H1 (cell line): Measurements from ENCODE around the gene PARD3. TPM values are rescaled to one million over a fixed set of nuclear protein-coding genes. Genes with fewer than 3 reads are reported as not detected.

ENCODE experiments used
- CTCF ChIA-PET: fragments of 300-600 bp; sonication (Branson Sonifier 250); formaldehyde crosslinking; loops from one replicate; lab custom pipeline; 2021; ENCODE audit not compliant: partially characterized antibody; lab: Charles Lee
- POLR2A ChIA-PET: fragments of 300-600 bp; sonication (Branson Sonifier 250); formaldehyde crosslinking; loops from one replicate; lab custom pipeline; 2021; ENCODE audit warnings: inconsistent platforms; ENCODE audit not compliant: partially characterized antibody; lab: Charles Lee
- DNase-seq, 2 experiments: peaks; one replicate each; pipeline versions ENCODE4 v3.0.0 to v3.0.0-alpha.2; 2010 to 2022; ENCODE audit warnings: low spot score in 2 of 2, low read depth in 1 of 2, mixed read lengths in 1 of 2
- FAIRE-seq: peaks from 2 replicates; lab custom pipeline; 2011; peaks lifted over from hg19 to GRCh38; lab: Jason Lieb, UNC
- H2AFZ ChIP-seq: 2 replicates; pipeline ENCODE4 v1.8.1; 2012; ENCODE audit warnings: low read length, inconsistent platforms
- H2AK5ac ChIP-seq: 2 replicates; pipeline ENCODE4 v1.6.1; 2013; ENCODE audit warnings: low read depth, low read length
- H2BK120ac ChIP-seq: replicated peaks from 2 replicates; pipeline ENCODE3; 2013; ENCODE audit warnings: low read depth, low read length, inconsistent platforms
- H2BK12ac ChIP-seq: 2 replicates; pipeline ENCODE4 v1.6.1; 2013; ENCODE audit warnings: low read depth, low read length
- H2BK15ac ChIP-seq: 2 replicates; pipeline ENCODE4 v1.6.1; 2013; ENCODE audit warnings: low read length
- H2BK20ac ChIP-seq: 2 replicates; pipeline ENCODE4 v1.6.1; 2013; ENCODE audit warnings: low read length
- H2BK5ac ChIP-seq: 2 replicates; pipeline ENCODE4 v1.6.1; 2013; ENCODE audit warnings: low read depth, low read length
- H3K14ac ChIP-seq: 2 replicates; pipeline ENCODE4 v1.6.1; 2013; ENCODE audit warnings: inconsistent platforms; ENCODE audit not compliant: insufficient read length
- H3K18ac ChIP-seq: 2 replicates; pipeline ENCODE4 v1.6.1; 2013; ENCODE audit warnings: low read length; ENCODE audit errors: extremely low read depth
- H3K23ac ChIP-seq: 2 replicates; pipeline ENCODE4 v1.6.1; 2013; ENCODE audit warnings: inconsistent platforms; ENCODE audit not compliant: insufficient read length
- H3K23me2 ChIP-seq: 2 replicates; pipeline ENCODE4 v1.6.1; 2013; ENCODE audit warnings: low read depth, low read length
- H3K27ac ChIP-seq: 2 replicates; pipeline ENCODE4 v1.6.1; 2011; ENCODE audit warnings: low read depth, low read length, inconsistent platforms
- H3K27me3 ChIP-seq, 4 experiments: replicated peaks in 1 of 4; 1 replicate in 1 of 4; 2 replicates in 3 of 4; pipeline versions ENCODE4 v1.6.1 to v1.8.1; 2011 to 2013; ENCODE audit warnings: low read length in 3 of 4, mild to moderate bottlenecking in 3 of 4, inconsistent platforms in 2 of 4, mixed read lengths in 2 of 4, moderate library complexity in 1 of 4; ENCODE audit not compliant: control insufficient read depth in 3 of 4, insufficient read depth in 3 of 4; ENCODE audit errors: extremely low read depth in 1 of 4
- H3K36me3 ChIP-seq, 4 experiments: 2 replicates each; pipeline versions ENCODE4 v1.6.1 to v1.8.1; 2011 to 2013; ENCODE audit warnings: mild to moderate bottlenecking in 4 of 4, low read length in 3 of 4, moderate library complexity in 2 of 4, control low read depth in 1 of 4, inconsistent platforms in 1 of 4; ENCODE audit not compliant: insufficient read depth in 4 of 4, control insufficient read depth in 2 of 4
- H3K4ac ChIP-seq: replicated peaks from 2 replicates; pipeline ENCODE3; 2013; ENCODE audit warnings: low read length, low read depth, mixed read lengths, inconsistent platforms; ENCODE audit not compliant: insufficient read length
- H3K4me1 ChIP-seq, 4 experiments: replicated peaks in 1 of 4; 1 replicate in 1 of 4; 2 replicates in 3 of 4; pipeline versions ENCODE4 v1.6.1 to v1.8.1; 2011 to 2013; ENCODE audit warnings: low read length in 3 of 4, inconsistent platforms in 2 of 4, mixed read lengths in 1 of 4; ENCODE audit not compliant: insufficient read depth in 4 of 4, control insufficient read depth in 3 of 4
- H3K4me2 ChIP-seq, 2 experiments: 2 replicates each; pipeline versions ENCODE4 v1.6.1 to v1.8.1; 2011 to 2013; ENCODE audit warnings: low read depth in 2 of 2, low read length in 2 of 2, control low read depth in 1 of 2, inconsistent platforms in 1 of 2, mild to moderate bottlenecking in 1 of 2; ENCODE audit not compliant: insufficient read depth in 1 of 2
- H3K4me3 ChIP-seq, 4 experiments: fragments of 200-600, 300-600 bp in 1 of 4; sonication (generic), shearing (Covaris generic), sonication (Bioruptor Twin) in 1 of 4; 2 replicates each; pipeline versions ENCODE4 v1.5.1 to v1.8.1; 2011 to 2016; ENCODE audit warnings: low read length in 4 of 4, low read depth in 3 of 4, control low read depth in 2 of 4, inconsistent platforms in 2 of 4, mild to moderate bottlenecking in 2 of 4, mixed read lengths in 1 of 4, moderate library complexity in 1 of 4; ENCODE audit not compliant: insufficient read depth in 2 of 4; ENCODE audit errors: extremely low read depth in 1 of 4
- H3K56ac ChIP-seq: replicated peaks from 2 replicates; pipeline ENCODE3; 2013; ENCODE audit warnings: low read depth, mild to moderate bottlenecking, mixed read lengths, low read length, inconsistent platforms; ENCODE audit not compliant: insufficient read length
- H3K79me1 ChIP-seq: 2 replicates; pipeline ENCODE4 v1.6.1; 2013; ENCODE audit warnings: low read depth, low read length, control low read depth
- H3K79me2 ChIP-seq, 2 experiments: 2 replicates each; pipeline versions ENCODE4 v1.6.1 to v1.8.1; 2012 to 2013; ENCODE audit warnings: low read length in 2 of 2, mild to moderate bottlenecking in 2 of 2, inconsistent platforms in 1 of 2; ENCODE audit not compliant: insufficient read depth in 2 of 2, control insufficient read depth in 1 of 2
- H3K9ac ChIP-seq, 4 experiments: replicated peaks in 1 of 4; 1 replicate in 1 of 4; 2 replicates in 3 of 4; pipeline versions ENCODE4 v1.6.1 to v1.8.1; 2011 to 2013; ENCODE audit warnings: low read depth in 3 of 4, low read length in 3 of 4, control low read depth in 2 of 4, mild to moderate bottlenecking in 2 of 4, moderate library complexity in 2 of 4, inconsistent platforms in 1 of 4; ENCODE audit errors: extremely low read depth in 1 of 4
- H3K9me3 ChIP-seq, 2 experiments: 2 replicates each; pipeline versions ENCODE4 v1.6.1 to v1.8.1; 2012 to 2013; ENCODE audit warnings: mild to moderate bottlenecking in 2 of 2, moderate library complexity in 2 of 2, control low read depth in 1 of 2, inconsistent platforms in 1 of 2, low read depth in 1 of 2, low read length in 1 of 2, mixed read lengths in 1 of 2; ENCODE audit not compliant: insufficient read depth in 2 of 2
- H4K20me1 ChIP-seq, 2 experiments: replicated peaks in 1 of 2; 2 replicates each; pipeline versions ENCODE3 to v1.8.1; 2011 to 2013; ENCODE audit warnings: inconsistent platforms in 2 of 2, low read length in 2 of 2, mild to moderate bottlenecking in 1 of 2; ENCODE audit not compliant: insufficient read depth in 2 of 2, control insufficient read depth in 1 of 2
- H4K5ac ChIP-seq: 2 replicates; pipeline ENCODE4 v1.6.1; 2013; ENCODE audit warnings: low read length, low read depth, mixed read lengths, inconsistent platforms; ENCODE audit not compliant: insufficient read length
- H4K8ac ChIP-seq: 2 replicates; pipeline ENCODE4 v1.8.0; 2013; ENCODE audit warnings: mild to moderate bottlenecking, moderate library complexity, low read length, inconsistent platforms; ENCODE audit not compliant: insufficient read depth; ENCODE audit errors: extremely low read depth
- H4K91ac ChIP-seq: replicated peaks from 2 replicates; pipeline ENCODE3; 2013; ENCODE audit warnings: low read length, mixed read lengths, inconsistent platforms; ENCODE audit not compliant: insufficient read length
- ATF2 ChIP-seq: IDR thresholded peaks from 2 replicates; pipeline ENCODE4 v1.6.1; 2012; ENCODE audit warnings: low read length, inconsistent platforms
- CBX8 ChIP-seq: fragments of 300-800, 300-1000 bp; sonication (generic); IDR thresholded peaks from 2 replicates; pipeline ENCODE4 v1.7.1; 2016; ENCODE audit warnings: low read depth, low read length, borderline replicate concordance
- HDAC6 ChIP-seq: IDR thresholded peaks from one replicate; pipeline ENCODE4 v1.7.1; 2012; ENCODE audit warnings: low read depth, mild to moderate bottlenecking, inconsistent platforms, low read length, moderate library complexity
- JUN ChIP-seq: IDR thresholded peaks from 2 replicates; pipeline ENCODE4 v1.6.1; 2011; ENCODE audit warnings: low read depth, mild to moderate bottlenecking, improper control_type of control experiment, low read length
- MAX ChIP-seq: IDR thresholded peaks from 2 replicates; pipeline ENCODE4 v1.6.1; 2012; ENCODE audit warnings: inconsistent platforms
- NANOG ChIP-seq: IDR thresholded peaks from 2 replicates; pipeline ENCODE4 v1.6.1; 2011; ENCODE audit warnings: low read length, low read depth, mild to moderate bottlenecking, inconsistent platforms; ENCODE audit not compliant: insufficient read depth, poor library complexity, severe bottlenecking
- SAP30 ChIP-seq: fragments of 300-600 bp; sonication (generic); IDR thresholded peaks from 2 replicates; pipeline ENCODE4 v1.7.1; 2012; ENCODE audit warnings: low read length, moderate library complexity, mild to moderate bottlenecking, inconsistent platforms; ENCODE audit not compliant: insufficient read depth, insufficient replicate concordance
- SIRT6 ChIP-seq: IDR thresholded peaks from one replicate; pipeline ENCODE4 v1.7.1; 2012; ENCODE audit warnings: low read length, inconsistent platforms
- SIX5 ChIP-seq: IDR thresholded peaks from 2 replicates; pipeline ENCODE4 v1.6.1; 2011; ENCODE audit warnings: mild to moderate bottlenecking, low read depth, low read length
- SP4 ChIP-seq: IDR thresholded peaks from 2 replicates; pipeline ENCODE4 v1.6.1; 2012; ENCODE audit warnings: low read length, inconsistent platforms
- TBP ChIP-seq: IDR thresholded peaks from 2 replicates; pipeline ENCODE4 v1.6.1; 2011; ENCODE audit warnings: low read depth, low read length, improper control_type of control experiment
- TEAD4 ChIP-seq: IDR thresholded peaks from 2 replicates; pipeline ENCODE4 v1.6.1; 2012; ENCODE audit warnings: low read depth, low read length, inconsistent platforms, mixed read lengths
- ZNF274 ChIP-seq: IDR thresholded peaks from 2 replicates; pipeline ENCODE4 v1.7.0; 2012; ENCODE audit warnings: low read length, borderline replicate concordance; ENCODE audit errors: extremely low read depth
- WGBS, 2 experiments: shearing (Covaris generic) in 1 of 2; methylation state at CpG; one replicate each; pipeline versions ENCODE4 v1.1.6 to v1.1.7; 2013 to 2015; ENCODE audit warnings: low lambda C conversion rate in 2 of 2, mixed read lengths in 2 of 2, inconsistent platforms in 1 of 2, low coverage in 1 of 2, missing lambda C conversion rate in 1 of 2; ENCODE audit not compliant: insufficient replicate concordance in 2 of 2, insufficient coverage in 1 of 2, insufficient read length in 1 of 2; ENCODE audit errors: extremely low coverage in 1 of 2, missing lambda C conversion rate in 1 of 2; 5-methylcytosine and 5-hydroxymethylcytosine counted together
- polyA plus RNA-seq, 7 experiments: library from polyadenylated mRNA; depleted of rRNA in 3 of 7; stranded (reverse) in 5 of 7; unstranded in 2 of 7; fragments of >200 nt in 5 of 7; fragments of 200-250 nt in 2 of 7; gene quantifications; 1 replicate in 5 of 7; 2 replicates in 1 of 7; 4 replicates in 1 of 7; pipeline versions ENCODE4 v1.2.1 to v1.2.3, GENCODE V29; 2011 to 2013; ENCODE audit warnings: missing spikeins in 2 of 7, mixed read lengths in 2 of 7
- total RNA-seq: library from RNA; stranded (reverse); fragmentation: NEBNext Ultra II Directional; extraction: Animal tissue kit (Norgen Biotek cat#: 25700); gene quantifications from 2 replicates; pipeline ENCODE4 v1.2.1, GENCODE V29; 2021

The PARD3 gene
- total and polyA plus RNA-seq, 2 of the 8 experiments (the other 6 are each of a cell fraction or from before 2014, with no cell fraction given): 19.7 to 49.1 TPM

GRCh38 chr10:34250722-34251121 lies 564.4 kb downstream of the PARD3 start:
- Histone ChIP-seq H3K9ac (no peak overlapping the region), H3K27me3 (0 out of 7 replicates have a peak, but pooled peaks cover 0 to 2% (median 0%) of the 10 kb centered on the region in 4 experiments), H3K79me2 (no peaks in the 10 kb centered on the region), H3K14ac (no peak overlapping the region), H4K91ac (no peak overlapping the region), H2BK120ac (no peak overlapping the region), H2AK5ac (no peak overlapping the region), H3K4ac (no peak overlapping the region), H3K18ac (no peak overlapping the region), H3K23ac (no peak overlapping the region), H4K20me1 (no peaks in the 10 kb centered on the region), H2BK15ac (no peak overlapping the region), H4K8ac (no peak overlapping the region), H2BK20ac (no peak overlapping the region), H3K56ac (no peak overlapping the region), H3K4me2 (no peak overlapping the region), H3K23me2 (no peaks in the 10 kb centered on the region), H2BK5ac (no peak overlapping the region), H3K4me1 (peaks cover 3 to 13% (median 5%) of the 10 kb centered on the region in 4 experiments; a peak in 5 of 7 replicates), H3K27ac (no peak overlapping the region), H4K5ac (no peak overlapping the region), H3K9me3 (no peaks in the 10 kb centered on the region), H3K4me3 (no peak overlapping the region), H3K36me3 (no peaks in the 10 kb centered on the region), H2AFZ (no peak overlapping the region), H2BK12ac (no peak overlapping the region), H3K79me1 (no peaks in the 10 kb centered on the region)
- FAIRE-seq (no peak), DNase-seq (no peak)
- ChIA-PET CTCF (interaction anchor here (0.6 to 1.8 kb wide), 12 partner anchors 9 to 391 kb away, joined by 3 to 5 read pairs (median 3); no protein-coding TSS in a partner anchor), POLR2A (no interaction called here)
- 94% methylated on average over 3 of the region's 3 CpGs; no CpG with 5 or more reads in 1 of the 2 experiments for WGBS, 2 experiments
- no peak for TF ChIP-seq SIRT6
- no peak for TF ChIP-seq HDAC6
- TF ChIP-seq SP4: no peak
- TF ChIP-seq TEAD4: no peak
- no peak for TF ChIP-seq ZNF274
- no peak for TF ChIP-seq NANOG
- TF ChIP-seq SIX5: no peak
- TF ChIP-seq JUN: no peak
- no peak for TF ChIP-seq CBX8
- no peak for TF ChIP-seq MAX
- TF ChIP-seq TBP: no peak
- no peak for TF ChIP-seq ATF2
- no peak for TF ChIP-seq SAP30
